Smooth muscle cell of the umbilical artery (primary cell): ENCODE data around the gene KIF14. TPM values are rescaled to one million over a fixed set of nuclear protein-coding genes. Genes with fewer than 3 reads are reported as not detected.

Experiments used
- total RNA-seq: library from RNA; depleted of rRNA; stranded (reverse); fragments of >200 nt; gene quantifications from 2 replicates; pipeline ENCODE4 v1.2.3, GENCODE V29; 2014

The KIF14 gene
- 0.89 and 8.8 TPM in 2 replicates for total RNA-seq

GRCh38 chr1:200620273-200621131 is at the start of gene KIF14:
Gene KIF14 (minus strand): TSS chr1:200620751. CDS start chr1:200618723, 2,028 bp downstream.

DNA sequence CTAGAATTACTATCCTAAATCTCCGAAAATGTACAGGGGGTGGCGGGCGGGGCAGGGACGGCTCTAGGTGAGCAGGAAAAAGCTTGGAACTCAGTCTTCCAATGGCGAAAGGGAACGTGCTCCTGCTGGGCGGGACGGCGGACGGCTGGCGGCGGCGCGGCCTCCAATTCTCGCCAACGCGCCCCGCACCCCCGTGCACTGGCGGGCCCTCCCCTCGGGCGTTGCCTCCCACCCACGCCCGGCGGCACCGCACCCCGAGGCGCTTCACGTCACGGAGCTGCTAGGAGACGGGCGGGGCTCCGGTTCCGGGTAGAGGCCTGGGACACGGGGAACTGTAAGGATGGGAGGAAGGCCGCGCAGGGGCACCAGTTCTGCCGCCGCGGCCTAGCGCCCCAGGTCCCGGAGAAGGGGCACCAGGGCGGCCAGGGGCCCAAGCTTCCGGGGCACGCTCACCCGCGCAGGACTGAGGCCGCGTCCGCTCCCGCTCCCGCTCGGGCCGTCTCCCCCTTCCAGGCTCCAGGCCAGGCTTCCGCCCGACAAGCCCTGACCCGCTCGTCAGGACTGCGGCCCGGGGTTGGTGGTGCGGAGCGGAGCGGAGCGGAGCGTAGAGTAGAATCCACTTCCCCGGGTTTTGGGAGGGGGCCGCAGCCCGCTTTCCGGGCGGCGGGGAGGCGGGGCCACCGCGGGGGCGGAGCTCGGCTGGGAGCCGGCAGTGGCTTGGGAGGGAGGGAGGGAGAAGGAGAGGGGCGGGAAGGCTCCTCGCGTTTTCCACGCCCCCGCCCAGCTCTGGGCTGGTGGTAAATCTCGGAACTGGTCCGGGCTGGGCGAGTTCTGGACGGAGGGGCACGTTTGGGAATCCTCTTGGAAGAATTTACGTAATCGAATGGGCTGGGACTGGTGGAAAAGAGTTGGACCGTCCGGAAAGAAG is 49.0 kb upstream of the KIF14 start, which contains the start of gene DDX59:
DDX59 (minus strand) TSS at position 594 of the 928 bp plus-strand sequence. CDS start 3,167 bp downstream, outside the sequence.

Other genes with a start within 250 kb of the KIF14 start
- gene ZNF281, start 210.7 kb downstream of the KIF14 start, total RNA-seq, result 35.0 and 42.8 TPM in 2 replicates
- gene DDX59, start 49.2 kb upstream of the KIF14 start, total RNA-seq, result 14.6 and 16.3 TPM in 2 replicates
- gene CAMSAP2, start 118.1 kb upstream of the KIF14 start, total RNA-seq, result 32.1 and 42.7 TPM in 2 replicates